Ishikawa (cell line): ENCODE data around the gene DNASE1L2.

Experiments used
- CEBPB ChIP-seq: IDR thresholded peaks from 2 replicates; pipeline ENCODE4 v1.6.1; 2012
- CREB1 ChIP-seq: IDR thresholded peaks from 2 replicates; pipeline ENCODE4 v1.6.1; 2012; ENCODE audit warnings: low read depth
- EGR1 ChIP-seq: IDR thresholded peaks from 2 replicates; pipeline ENCODE4 v1.6.1; 2012
- EP300 ChIP-seq: IDR thresholded peaks from 2 replicates; pipeline ENCODE4 v1.6.1; 2012; ENCODE audit warnings: borderline replicate concordance
- FOXM1 ChIP-seq: IDR thresholded peaks from 2 replicates; pipeline ENCODE4 v1.6.1; 2012; ENCODE audit warnings: low read depth, borderline replicate concordance
- NFIC ChIP-seq: IDR thresholded peaks from 2 replicates; pipeline ENCODE4 v1.6.1; 2012
- RAD21 ChIP-seq: IDR thresholded peaks from 2 replicates; pipeline ENCODE4 v1.6.1; 2012; ENCODE audit warnings: low read depth
- TAF1 ChIP-seq: IDR thresholded peaks from 2 replicates; pipeline ENCODE4 v1.6.1; 2012; ENCODE audit warnings: low read depth, mild to moderate bottlenecking
- TCF12 ChIP-seq: IDR thresholded peaks from 2 replicates; pipeline ENCODE4 v1.6.1; 2012; ENCODE audit warnings: low read depth
- TEAD4 ChIP-seq: IDR thresholded peaks from 2 replicates; pipeline ENCODE4 v1.6.1; 2012
- YY1 ChIP-seq: IDR thresholded peaks from 2 replicates; pipeline ENCODE4 v1.6.1; 2012; ENCODE audit warnings: low read depth
- ZBTB7A ChIP-seq: IDR thresholded peaks from 2 replicates; pipeline ENCODE4 v1.6.1; 2012; ENCODE audit warnings: low read depth
- TF ChIP-seq, protein P1 (sequence below): IDR thresholded peaks from 2 replicates; pipeline ENCODE4 v1.6.1; 2012; ENCODE audit warnings: low read depth, mild to moderate bottlenecking
- TF ChIP-seq, protein P2 (sequence below): IDR thresholded peaks from 2 replicates; pipeline ENCODE4 v1.6.1; 2012
- TF ChIP-seq, protein P3 (sequence below): IDR thresholded peaks from 2 replicates; pipeline ENCODE4 v1.6.1; 2012

Gene DNASE1L2

DNA sequence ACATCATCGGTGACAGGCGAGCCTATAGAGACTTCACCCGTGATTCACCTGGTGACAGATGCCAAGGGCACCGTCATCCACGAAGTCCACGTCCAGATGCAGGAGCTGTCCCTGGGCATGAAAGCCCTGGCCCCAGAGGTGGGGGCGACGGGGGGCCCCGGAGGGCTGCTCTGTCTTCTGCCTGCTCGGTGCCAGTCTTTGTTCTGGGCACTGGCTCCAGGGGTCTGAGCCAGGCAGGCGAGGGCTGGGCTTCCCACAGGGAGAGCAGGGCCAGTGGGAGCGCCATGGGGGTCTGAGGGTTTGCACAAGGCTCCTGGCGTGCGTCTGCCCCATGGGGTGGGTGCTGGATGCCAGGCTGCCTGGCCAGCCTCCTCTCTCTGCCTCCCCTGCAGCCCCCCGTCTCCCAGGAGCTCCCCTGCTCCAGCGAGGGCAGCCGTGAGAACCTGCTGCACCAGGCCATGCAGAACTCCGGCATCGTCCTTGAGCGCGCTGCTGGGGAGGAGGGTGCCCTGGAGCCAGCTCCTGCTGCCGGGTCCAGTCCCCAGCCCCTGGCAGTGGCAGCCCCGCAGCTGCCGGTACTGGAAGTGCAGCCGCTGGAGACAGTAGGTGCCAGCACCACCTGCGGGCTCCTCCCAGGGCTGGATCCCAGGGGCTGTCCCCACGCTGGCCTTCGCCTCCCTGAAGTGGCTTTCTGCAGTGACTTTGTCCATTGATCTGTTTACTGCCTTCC, 3.0 kb upstream of the DNASE1L2 start:
- TF ChIP-seq TCF12 (no peak), TEAD4 (no peak), ZBTB7A (no peak), YY1 (no peak), CEBPB (no peak), EP300 (no peak), EGR1 (no peak), CREB1 (no peak), FOXM1 (no peak), RAD21 (no peak)
- TF ChIP-seq, protein P1, sequence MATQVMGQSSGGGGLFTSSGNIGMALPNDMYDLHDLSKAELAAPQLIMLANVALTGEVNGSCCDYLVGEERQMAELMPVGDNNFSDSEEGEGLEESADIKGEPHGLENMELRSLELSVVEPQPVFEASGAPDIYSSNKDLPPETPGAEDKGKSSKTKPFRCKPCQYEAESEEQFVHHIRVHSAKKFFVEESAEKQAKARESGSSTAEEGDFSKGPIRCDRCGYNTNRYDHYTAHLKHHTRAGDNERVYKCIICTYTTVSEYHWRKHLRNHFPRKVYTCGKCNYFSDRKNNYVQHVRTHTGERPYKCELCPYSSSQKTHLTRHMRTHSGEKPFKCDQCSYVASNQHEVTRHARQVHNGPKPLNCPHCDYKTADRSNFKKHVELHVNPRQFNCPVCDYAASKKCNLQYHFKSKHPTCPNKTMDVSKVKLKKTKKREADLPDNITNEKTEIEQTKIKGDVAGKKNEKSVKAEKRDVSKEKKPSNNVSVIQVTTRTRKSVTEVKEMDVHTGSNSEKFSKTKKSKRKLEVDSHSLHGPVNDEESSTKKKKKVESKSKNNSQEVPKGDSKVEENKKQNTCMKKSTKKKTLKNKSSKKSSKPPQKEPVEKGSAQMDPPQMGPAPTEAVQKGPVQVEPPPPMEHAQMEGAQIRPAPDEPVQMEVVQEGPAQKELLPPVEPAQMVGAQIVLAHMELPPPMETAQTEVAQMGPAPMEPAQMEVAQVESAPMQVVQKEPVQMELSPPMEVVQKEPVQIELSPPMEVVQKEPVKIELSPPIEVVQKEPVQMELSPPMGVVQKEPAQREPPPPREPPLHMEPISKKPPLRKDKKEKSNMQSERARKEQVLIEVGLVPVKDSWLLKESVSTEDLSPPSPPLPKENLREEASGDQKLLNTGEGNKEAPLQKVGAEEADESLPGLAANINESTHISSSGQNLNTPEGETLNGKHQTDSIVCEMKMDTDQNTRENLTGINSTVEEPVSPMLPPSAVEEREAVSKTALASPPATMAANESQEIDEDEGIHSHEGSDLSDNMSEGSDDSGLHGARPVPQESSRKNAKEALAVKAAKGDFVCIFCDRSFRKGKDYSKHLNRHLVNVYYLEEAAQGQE, result no peak
- TF ChIP-seq, protein P2, sequence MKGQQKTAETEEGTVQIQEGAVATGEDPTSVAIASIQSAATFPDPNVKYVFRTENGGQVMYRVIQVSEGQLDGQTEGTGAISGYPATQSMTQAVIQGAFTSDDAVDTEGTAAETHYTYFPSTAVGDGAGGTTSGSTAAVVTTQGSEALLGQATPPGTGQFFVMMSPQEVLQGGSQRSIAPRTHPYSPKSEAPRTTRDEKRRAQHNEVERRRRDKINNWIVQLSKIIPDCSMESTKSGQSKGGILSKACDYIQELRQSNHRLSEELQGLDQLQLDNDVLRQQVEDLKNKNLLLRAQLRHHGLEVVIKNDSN, result no peak
- TF ChIP-seq, protein P3, sequence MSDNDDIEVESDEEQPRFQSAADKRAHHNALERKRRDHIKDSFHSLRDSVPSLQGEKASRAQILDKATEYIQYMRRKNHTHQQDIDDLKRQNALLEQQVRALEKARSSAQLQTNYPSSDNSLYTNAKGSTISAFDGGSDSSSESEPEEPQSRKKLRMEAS, result no peak

DNA sequence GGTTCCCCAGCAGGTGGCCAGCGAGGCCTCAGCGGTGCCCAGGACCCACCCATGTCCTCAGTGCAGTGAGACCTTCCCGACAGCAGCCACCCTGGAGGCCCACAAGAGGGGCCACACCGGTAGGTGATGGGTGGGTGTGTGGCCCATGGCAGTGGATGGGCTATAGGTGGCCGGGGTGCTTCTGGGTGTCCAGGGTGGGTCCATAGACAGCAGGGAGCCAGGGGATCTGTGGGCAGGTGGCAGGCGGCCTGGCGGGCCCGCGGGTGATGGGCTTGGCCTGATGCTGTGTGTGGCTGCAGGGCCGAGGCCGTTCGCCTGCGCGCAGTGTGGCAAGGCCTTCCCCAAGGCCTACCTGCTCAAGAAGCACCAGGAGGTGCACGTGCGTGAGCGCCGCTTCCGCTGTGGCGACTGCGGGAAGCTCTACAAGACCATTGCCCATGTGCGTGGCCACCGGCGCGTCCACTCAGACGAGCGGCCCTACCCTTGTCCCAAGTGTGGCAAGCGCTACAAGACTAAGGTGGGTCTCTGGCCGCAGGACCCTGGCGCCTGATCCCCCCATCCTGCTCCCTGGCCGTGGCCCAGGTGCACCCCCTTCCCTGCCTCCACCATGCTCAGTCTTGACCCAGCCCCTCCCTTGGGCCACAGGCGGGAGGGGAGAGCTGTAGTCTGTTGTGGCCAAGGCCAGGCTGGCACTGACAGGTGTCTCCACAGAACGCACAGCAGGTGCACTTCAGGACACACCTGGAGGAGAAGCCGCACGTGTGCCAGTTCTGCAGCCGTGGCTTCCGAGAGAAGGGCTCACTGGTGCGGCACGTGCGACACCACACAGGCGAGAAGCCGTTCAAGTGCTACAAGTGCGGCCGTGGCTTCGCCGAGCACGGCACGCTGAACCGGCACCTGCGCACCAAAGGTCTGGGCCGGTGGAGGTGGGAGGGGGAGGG, 2.1 kb upstream of the DNASE1L2 start:
- TF ChIP-seq TEAD4 (no peak), TCF12 (no peak), RAD21 (no peak), CREB1 (no peak), EP300 (no peak), NFIC (no peak), EGR1 (no peak), FOXM1 (no peak), CEBPB (no peak), ZBTB7A (no peak), YY1 (no peak), TAF1 (no peak)
- TF ChIP-seq, protein P3, result no peak
- TF ChIP-seq, protein P1, result no peak
- TF ChIP-seq, protein P2, result no peak

DNA sequence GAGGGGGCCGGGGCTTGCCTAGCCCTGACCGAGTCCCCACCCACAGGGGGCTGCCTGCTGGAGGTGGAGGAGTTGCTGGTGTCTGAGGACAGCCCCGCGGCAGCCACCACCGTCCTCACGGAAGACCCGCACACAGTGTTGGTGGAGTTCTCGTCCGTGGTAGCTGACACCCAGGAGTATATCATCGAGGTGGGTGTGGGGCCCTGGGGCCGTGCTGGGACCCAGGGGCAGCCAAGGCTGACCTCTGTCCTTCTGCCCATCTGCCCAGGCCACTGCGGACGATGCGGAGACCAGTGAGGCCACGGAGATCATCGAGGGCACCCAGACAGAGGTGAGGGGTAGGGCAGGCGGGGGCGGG, 1.5 kb upstream of the DNASE1L2 start:
- TF ChIP-seq, protein P2, result no peak
- no peak for TF ChIP-seq CREB1
- TF ChIP-seq TEAD4, result no peak
- no peak for TF ChIP-seq EGR1
- TF ChIP-seq, protein P3, result no peak
- no peak for TF ChIP-seq EP300
- TF ChIP-seq NFIC, result no peak
- no peak for TF ChIP-seq ZBTB7A
- TF ChIP-seq TCF12, result no peak
- no peak for TF ChIP-seq TAF1

DNA sequence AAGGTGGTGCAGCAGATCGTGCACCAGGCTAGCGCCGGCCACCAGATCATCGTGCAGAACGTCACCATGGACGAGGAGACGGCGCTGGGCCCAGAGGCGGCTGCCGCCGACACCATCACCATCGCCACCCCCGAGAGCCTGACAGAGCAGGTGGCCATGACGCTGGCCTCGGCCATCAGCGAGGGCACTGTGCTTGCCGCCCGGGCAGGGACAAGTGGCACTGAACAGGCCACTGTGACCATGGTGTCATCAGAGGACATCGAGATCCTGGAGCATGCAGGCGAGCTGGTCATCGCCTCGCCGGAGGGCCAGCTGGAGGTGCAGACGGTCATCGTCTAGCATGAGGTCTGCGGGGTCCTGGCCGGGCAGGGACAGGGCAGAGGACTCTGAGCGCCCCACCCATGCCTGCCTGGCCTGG, 1.0 kb upstream of the DNASE1L2 start:
- TF ChIP-seq TAF1 (no peak), TCF12 (no peak), TEAD4 (no peak), ZBTB7A (no peak), YY1 (no peak), CREB1 (no peak), NFIC (no peak), FOXM1 (no peak), EGR1 (no peak), CEBPB (no peak)
- TF ChIP-seq, protein P1, result no peak
- TF ChIP-seq, protein P2, result no peak
